Placental epithelial cell (primary cell): ENCODE results near the gene FARP1. TPM values are rescaled to one million over a fixed set of nuclear protein-coding genes. Genes with fewer than 3 reads are reported as not detected.
A peak's percentile ranks its signal among the peaks of the same experiment; 100 is the strongest.

ENCODE experiments used
- small RNA-seq: library from RNA; depleted of rRNA; stranded (forward); fragments of <200 nt; gene quantifications from one replicate; pipeline ENCODE3, GENCODE V24; 2012
- total RNA-seq: library from RNA; depleted of rRNA; stranded (reverse); fragments of >200 nt; gene quantifications from 2 replicates; pipeline ENCODE4 v1.2.3, GENCODE V29; 2012

Gene FARP1, protein sequence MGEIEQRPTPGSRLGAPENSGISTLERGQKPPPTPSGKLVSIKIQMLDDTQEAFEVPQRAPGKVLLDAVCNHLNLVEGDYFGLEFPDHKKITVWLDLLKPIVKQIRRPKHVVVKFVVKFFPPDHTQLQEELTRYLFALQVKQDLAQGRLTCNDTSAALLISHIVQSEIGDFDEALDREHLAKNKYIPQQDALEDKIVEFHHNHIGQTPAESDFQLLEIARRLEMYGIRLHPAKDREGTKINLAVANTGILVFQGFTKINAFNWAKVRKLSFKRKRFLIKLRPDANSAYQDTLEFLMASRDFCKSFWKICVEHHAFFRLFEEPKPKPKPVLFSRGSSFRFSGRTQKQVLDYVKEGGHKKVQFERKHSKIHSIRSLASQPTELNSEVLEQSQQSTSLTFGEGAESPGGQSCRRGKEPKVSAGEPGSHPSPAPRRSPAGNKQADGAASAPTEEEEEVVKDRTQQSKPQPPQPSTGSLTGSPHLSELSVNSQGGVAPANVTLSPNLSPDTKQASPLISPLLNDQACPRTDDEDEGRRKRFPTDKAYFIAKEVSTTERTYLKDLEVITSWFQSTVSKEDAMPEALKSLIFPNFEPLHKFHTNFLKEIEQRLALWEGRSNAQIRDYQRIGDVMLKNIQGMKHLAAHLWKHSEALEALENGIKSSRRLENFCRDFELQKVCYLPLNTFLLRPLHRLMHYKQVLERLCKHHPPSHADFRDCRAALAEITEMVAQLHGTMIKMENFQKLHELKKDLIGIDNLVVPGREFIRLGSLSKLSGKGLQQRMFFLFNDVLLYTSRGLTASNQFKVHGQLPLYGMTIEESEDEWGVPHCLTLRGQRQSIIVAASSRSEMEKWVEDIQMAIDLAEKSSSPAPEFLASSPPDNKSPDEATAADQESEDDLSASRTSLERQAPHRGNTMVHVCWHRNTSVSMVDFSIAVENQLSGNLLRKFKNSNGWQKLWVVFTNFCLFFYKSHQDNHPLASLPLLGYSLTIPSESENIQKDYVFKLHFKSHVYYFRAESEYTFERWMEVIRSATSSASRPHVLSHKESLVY
- total RNA-seq, result 15.7 and 20.0 TPM in 2 replicates

DNA sequence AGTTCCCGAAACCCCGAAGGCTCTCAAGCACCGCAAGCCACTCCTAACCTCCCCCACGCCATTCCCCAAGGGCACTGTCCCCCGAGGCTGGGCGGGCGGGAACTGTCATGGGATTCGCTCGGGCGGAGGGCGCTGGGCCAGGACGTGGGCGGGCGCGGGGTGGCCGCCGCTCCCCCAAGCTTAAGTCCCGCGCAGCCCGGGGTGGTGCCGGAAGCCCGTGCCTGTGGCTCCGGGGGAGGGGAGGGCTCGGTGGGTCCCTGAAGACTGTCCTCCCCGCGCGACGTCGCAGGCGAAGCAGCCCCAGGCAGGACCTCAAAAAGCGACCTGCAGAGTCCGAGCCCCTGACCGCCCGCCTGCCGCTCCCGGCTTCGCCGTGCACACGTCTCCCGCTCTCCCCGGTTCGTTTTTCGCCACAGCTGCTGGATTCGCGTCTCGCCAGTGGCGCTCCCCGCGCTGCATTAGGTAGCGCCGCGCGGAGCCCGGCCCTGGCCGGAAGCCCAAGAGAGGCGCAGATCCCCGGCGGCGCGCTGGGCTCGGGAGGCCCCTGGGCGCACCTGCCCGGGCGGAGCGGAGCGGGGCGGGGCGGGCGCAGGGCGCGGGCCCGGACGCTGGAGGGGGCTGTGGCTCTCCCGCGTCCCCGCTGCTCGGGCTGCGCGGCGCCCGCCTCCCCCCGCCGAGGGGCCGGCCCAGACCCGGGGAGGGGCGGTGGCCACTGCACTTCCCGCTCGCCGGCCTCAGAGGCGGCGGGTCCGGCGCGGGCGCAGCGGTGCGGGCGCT, at the start of gene FARP1:
TSS of gene FARP1 (plus strand) at position 715 of the 777 bp plus-strand sequence. CDS start 70,149 bp downstream, outside the sequence.

DNA sequence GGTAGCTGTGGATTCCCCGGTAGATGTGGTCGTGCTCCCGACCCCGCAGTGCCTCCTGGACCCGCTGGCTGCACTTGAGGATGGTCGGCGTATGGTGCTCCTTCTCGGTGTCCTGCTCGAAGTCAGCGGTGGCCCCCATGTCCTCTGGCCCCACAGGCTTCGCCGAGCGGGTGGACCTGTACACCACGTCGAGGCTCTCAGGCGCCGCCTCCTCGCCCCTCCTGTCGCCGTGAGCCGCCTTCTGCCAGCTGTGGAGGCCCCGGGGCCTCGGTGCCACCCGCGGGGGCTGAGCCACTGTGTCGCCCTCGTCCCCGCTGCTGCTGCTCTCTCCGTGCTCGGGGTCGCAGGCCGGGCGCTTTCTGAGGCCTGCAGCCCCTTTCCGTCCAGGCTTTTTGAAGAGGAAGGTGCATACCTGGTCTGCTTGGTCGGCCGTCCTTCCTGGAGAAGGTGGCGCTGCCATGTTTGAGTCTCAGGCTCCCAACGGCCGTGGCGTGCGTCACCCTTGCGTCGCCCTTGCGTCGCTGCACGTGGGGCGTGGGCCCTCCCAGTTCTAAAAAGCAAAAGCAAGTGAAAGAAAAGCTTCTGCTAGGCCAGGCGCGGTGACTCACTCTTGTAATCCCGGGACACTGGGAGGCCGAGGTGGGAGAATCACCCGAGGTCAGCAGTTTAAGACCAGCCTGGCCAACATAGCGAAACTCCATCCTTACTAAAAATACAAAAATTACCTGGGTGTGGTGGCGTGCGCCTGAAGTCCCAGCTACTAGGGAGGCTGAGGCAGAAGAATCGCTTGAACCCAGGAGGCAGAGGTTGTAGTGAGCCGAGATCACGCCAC, 34.1 kb downstream of the FARP1 start, which contains the start of gene RNF113B:
TSS of gene RNF113B (minus strand) at position 493 of the 832 bp plus-strand sequence. CDS start at position 460, 33 bp downstream.

Small RNA genes lying within 50 kb of the gene (small RNA-seq; reads per million reads assigned to genes)
- gene MIR3170, result 0.63 reads per million, percentile 38 among the genes with 10 or more reads in this experiment

Other genes with a start within 250 kb of the FARP1 start
- gene IPO5, start 189.4 kb upstream of the FARP1 start, total RNA-seq, result 78.9 and 95.1 TPM in 2 replicates
- gene RNF113B, start 34.2 kb downstream of the FARP1 start, total RNA-seq, result not detected in 2 replicates